Type B pancreatic cell (in vitro differentiated cells): ENCODE results near the gene SPACA5. TPM values are rescaled to one million over a fixed set of nuclear protein-coding genes. Genes with fewer than 3 reads are reported as not detected.

Experiments
- DNase-seq: peaks from one replicate; pipeline ENCODE4 v3.0.0; 2021; ENCODE audit warnings: mixed read lengths; ENCODE audit not compliant: unreplicated experiment; ENCODE audit errors: extremely low spot score
- H3K27ac Mint-ChIP-seq: 2 replicates; pipeline ENCODE4 v1.8.0; 2021; ENCODE audit warnings: mild to moderate bottlenecking, mixed read lengths
- H3K27me3 Mint-ChIP-seq: 2 replicates; pipeline ENCODE4 v1.8.0; 2021; ENCODE audit warnings: mixed read lengths
- H3K36me3 Mint-ChIP-seq: 2 replicates; pipeline ENCODE4 v1.8.0; 2021; ENCODE audit warnings: mixed read lengths
- H3K4me1 Mint-ChIP-seq: one replicate; pipeline ENCODE4 v1.8.0; 2021; ENCODE audit warnings: mixed read lengths; ENCODE audit not compliant: unreplicated experiment
- H3K4me3 Mint-ChIP-seq: 2 replicates; pipeline ENCODE4 v1.8.0; 2021; ENCODE audit warnings: mild to moderate bottlenecking, mixed read lengths
- H3K9me3 Mint-ChIP-seq: 2 replicates; pipeline ENCODE4 v1.8.0; 2021; ENCODE audit warnings: mixed read lengths
- CTCF ChIP-seq: fragments of 200-600 bp; sonication (generic); conservative IDR thresholded peaks from 2 replicates; pipeline ENCODE4 v1.5.0; 2021; ENCODE audit warnings: antibody characterized with exemption, mild to moderate bottlenecking
- total RNA-seq: library from RNA; stranded (reverse); gene quantifications from 2 replicates; pipeline ENCODE4 v1.2.1, GENCODE V29; 2021; ENCODE audit warnings: low replicate concordance

SPACA5 gene
- total RNA-seq, 1 donor from 2014 or later: not detected

DNA sequence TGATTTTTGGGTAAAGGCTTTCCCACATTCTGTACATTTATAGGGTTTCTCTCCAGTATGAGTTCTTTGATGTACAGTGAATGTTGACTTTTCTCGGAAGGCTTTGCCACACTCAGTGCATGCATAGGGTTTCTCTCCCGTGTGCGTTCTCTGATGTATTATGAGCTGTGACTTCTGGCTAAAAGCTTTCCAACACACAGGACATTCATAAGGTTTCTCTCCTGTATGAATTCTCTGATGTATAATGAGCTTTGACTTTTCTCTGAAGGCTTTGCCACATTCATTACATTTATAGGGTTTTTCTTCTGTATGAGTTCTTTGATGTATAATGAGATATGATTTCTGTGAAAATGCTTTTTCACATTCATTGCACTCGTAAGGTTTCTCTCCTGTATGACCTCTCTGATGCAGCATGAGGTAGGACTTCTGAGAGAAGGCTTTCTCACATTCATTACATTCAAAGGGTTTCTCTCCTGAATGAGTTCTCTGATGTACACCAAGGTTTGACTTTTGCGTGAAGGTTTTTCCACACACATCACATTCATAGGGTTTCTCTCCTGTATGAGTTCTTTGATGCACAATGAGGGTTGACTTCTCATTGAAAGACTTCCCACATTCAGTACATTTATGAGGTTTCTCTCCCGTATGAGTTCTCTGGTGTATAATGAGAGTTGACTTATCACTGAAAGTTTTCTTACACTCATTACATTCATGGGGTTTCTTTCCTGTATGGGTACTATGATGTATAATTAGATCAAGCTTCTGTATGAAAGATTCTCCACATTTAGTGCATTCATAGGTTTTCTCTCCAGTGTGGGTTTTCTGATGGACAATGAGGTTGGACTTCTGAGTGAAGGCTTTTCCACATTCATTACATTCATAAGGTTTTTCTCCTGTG, 30.3 kb upstream of the SPACA5 start:
- H3K9me3 Mint-ChIP-seq: peaks cover 38% of the 10 kb centered on the region
- peaks cover 70% of the 10 kb centered on the region for H3K36me3 Mint-ChIP-seq
- no peak for TF ChIP-seq CTCF
- H3K27ac Mint-ChIP-seq: no peak overlapping the region
- no peaks in the 10 kb centered on the region for H3K4me1 Mint-ChIP-seq
- no peak overlapping the region for H3K4me3 Mint-ChIP-seq
- no peaks in the 10 kb centered on the region for H3K27me3 Mint-ChIP-seq
- DNase-seq: no peak

DNA sequence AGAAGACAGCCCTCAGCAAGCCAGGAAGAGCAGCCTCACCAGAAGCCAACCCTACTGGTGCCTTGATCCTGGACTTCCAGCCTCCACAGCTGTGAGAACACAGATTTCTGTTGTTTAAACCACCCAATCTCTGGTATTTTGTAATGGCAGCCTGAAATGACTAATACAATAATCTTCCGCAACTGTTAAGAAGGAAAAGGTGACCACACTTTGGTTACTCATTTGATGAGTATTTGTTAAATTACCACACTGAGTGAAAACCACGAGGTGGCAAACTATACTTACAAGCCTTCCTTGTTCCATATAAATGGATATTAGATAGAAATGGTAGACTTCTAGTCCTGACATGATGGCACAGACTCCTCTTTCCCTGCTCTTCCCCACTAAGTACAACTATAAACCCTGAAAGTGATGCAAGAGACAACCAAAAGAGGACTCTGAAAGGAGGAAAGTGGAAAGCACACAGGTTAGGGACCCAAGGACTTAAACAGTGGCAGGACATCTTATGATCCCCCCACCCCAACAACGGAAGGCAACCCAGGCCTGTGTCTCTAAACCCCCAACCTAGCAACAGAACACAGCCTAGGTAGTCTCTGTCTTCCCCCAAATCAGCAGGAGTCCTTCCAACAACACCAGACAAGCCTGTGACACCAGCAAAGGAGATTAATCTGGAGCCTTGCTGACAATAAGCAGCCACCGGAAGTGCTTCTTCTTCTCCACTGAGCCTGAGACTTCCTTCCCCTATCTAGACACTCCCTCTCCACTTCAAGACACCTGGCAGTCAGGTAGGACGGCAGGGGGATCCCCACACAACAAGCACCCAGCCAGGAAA, 15.3 kb upstream of the SPACA5 start:
- Mint-ChIP-seq H3K4me1 (no peaks in the 10 kb centered on the region), H3K27ac (no peak overlapping the region), H3K27me3 (no peaks in the 10 kb centered on the region), H3K9me3 (peaks cover 5% of the 10 kb centered on the region), H3K36me3 (peaks cover 37% of the 10 kb centered on the region), H3K4me3 (no peak overlapping the region)
- DNase-seq: no peak
- no peak for TF ChIP-seq CTCF

DNA sequence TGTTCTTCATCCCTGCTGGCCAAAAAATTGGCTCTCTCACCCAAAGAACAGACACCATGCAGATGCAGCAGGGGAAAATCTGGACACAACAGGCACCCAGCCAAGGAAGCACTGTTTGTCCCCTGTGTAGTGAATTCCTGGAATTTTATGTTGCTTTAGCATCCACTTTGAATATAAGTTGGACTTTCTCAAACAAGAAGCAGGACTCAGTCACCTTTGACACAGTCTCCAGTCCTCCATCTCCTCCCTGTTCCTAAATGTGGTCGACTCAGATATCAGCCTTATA, 14.8 kb upstream of the SPACA5 start:
- H3K9me3 Mint-ChIP-seq: peaks cover 5% of the 10 kb centered on the region
- no peak overlapping the region for H3K27ac Mint-ChIP-seq
- no peaks in the 10 kb centered on the region for H3K27me3 Mint-ChIP-seq
- no peaks in the 10 kb centered on the region for H3K4me1 Mint-ChIP-seq
- H3K36me3 Mint-ChIP-seq: peaks cover 34% of the 10 kb centered on the region
- no peak for DNase-seq
- no peak for TF ChIP-seq CTCF
- H3K4me3 Mint-ChIP-seq: no peak overlapping the region

- Mint-ChIP-seq H3K27me3 (no peaks in the 10 kb centered on the region), H3K27ac (no peak overlapping the region), H3K36me3 (peaks cover 28% of the 10 kb centered on the region), H3K9me3 (peaks cover 5% of the 10 kb centered on the region), H3K4me3 (no peak overlapping the region), H3K4me1 (no peaks in the 10 kb centered on the region)
- no peak for TF ChIP-seq CTCF
- no peak for DNase-seq
Observed at GRCh38 chrX:47992669-47993068, 14.1 kb upstream of the SPACA5 start.

GRCh38 chrX:48001260-48001659, 5.5 kb upstream of the SPACA5 start:
- Mint-ChIP-seq H3K4me3 (no peak overlapping the region), H3K27me3 (no peaks in the 10 kb centered on the region), H3K36me3 (peaks cover 12% of the 10 kb centered on the region), H3K27ac (no peak overlapping the region), H3K9me3 (no peaks in the 10 kb centered on the region), H3K4me1 (peaks cover 7% of the 10 kb centered on the region)
- DNase-seq: no peak
- TF ChIP-seq CTCF: no peak
